NCI-H1436 (cell line): ENCODE data around the gene FOXK1.

ENCODE experiments used
- DNase-seq: peaks from one replicate; lab custom pipeline; 2025; lab: John Stamatoyannopoulos, UW

The FOXK1 gene

DNA sequence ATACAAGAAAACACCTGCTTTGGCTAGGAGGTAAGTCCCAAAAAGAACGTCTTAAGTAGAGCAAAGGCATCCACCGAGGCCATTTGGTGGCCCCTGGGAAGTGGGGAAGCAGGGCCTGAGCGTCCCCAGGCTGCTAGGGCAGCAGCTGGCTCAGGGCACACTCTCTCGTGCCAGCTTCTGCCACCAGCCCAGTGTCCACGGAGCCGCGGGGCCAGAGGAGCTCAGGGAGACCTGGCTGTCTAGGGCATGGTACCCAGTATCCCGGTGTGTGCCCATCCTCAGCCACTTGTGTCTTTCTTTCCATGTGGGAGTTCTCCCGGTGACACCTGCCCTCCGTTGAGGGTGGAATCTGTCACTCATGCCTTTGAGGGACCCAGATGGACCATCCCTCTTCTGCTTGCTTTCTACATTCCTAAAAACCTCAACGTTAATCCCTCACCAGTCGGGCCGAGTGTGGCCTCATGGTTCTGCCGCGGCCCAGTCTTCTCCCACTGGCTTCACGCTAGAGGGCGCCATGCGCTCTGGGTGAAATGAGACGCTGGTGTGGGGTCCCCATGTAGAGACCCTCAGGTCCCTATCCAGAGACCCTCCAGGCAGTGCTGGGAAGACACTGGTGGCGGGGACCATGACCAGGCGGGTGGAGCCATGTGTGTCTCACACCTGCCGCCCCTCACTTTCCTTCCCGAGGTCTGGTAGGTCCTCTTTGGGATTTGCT lies 83.8 kb downstream of the FOXK1 start:
- no peak for DNase-seq

DNA sequence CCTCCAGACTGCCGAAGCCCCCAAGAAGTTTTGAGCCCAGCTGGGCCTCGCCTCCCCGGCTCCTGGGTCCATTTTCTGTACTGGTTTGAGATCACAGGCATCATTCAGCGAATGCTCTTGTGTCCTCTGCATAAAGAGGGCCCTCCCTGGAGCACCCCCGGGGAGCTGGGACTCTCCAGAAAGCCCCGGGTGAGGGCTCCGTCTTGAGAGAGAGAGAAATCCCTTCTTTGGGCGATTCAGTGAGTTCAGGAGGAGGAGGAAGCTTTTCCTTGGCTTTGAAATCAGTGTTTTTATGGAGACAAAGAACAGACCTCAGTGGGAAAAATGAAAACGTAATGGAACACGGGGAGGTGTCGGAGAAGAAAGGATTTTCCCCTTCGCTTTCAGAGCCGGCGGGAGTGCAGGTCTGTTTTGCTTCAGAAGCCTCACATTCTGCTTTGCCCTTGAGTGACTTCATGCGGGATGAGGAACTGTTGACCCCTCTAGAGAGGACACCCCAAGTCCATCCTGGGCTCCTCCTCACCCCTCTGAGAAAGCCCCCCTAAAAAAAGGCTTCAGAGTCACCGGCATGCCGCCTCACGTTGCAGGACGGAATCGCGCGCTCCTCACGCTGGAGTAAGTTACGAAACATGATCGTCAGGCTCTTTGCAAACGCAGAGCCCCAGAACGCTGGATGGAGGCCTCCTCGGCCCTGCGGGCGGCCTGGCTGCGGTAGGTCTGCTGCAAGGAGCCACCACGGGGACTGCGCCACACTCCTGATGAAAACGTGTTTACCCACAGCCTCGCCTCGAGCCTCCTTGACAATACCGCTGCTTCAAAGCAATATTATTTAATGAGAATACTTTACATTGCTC lies 84.8 kb downstream of the FOXK1 start:
- no peak for DNase-seq

DNA sequence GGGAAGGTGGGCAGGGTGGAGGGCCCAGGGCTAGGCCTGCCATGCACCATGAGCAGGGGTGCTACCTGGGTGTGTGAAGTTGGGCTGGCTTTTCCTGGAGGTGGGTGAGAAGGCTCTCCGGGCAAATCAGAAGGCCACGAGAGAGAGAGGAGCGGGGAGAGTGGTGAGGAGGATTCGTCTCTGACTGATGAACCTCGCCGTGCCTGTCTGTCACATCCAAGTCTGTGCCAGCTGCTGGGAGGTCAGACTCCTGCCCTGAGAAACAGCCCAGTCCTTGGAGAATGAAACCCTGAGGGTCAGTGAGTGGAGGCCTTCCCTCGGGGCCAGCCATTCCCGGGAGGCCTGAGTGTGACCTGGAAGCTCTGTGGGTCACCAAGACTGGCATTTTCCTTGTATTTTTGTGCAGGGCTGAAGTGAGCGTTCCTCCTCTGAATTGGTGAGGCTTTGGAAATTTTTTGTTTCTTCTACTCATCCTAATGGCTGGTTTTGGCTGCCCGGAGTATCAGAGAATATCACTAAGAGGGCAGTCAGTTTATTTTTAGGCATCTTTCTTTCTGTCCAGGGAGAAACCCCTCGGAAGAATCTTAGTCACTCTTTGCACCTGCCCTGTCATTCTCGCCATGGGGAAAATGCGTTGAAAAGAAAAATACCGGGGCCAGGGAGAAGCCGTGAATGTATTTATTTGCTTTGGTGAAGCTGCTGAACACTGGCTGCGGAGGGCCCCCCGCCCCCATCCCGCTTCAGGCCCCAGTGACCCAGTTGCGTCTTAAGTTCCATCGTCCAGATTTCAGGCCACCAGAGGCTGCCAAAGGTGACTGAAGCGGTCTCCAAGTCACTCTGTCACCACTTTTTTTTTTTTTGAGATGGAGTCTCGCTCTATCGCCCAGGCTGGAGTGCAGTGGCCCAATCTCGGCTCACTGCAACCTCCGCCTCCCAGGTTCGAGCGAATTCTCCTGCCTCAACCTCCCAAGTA lies 86.8 kb downstream of the FOXK1 start:
- DNase-seq: no peak

DNA sequence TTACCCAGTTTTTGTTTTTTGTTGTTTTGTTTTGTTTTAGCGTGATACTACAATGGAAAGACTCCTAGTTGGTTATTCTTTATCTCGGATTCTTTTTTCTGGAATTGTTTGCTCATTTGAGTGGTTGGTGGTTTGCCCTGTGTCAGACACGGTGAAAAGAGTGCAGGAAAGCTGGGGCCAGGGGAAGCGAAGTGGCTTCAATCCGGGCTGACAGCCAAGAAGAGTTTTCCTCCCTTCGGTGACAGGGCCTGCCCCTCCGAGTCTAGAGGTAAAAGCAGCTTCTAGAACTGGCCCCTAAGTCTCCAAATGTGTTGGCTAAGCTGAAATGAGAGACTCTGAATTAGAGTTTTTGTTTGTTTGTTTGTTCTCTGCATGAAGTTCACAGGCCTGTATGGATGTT lies 87.7 kb downstream of the FOXK1 start:
- DNase-seq: no peak

DNA sequence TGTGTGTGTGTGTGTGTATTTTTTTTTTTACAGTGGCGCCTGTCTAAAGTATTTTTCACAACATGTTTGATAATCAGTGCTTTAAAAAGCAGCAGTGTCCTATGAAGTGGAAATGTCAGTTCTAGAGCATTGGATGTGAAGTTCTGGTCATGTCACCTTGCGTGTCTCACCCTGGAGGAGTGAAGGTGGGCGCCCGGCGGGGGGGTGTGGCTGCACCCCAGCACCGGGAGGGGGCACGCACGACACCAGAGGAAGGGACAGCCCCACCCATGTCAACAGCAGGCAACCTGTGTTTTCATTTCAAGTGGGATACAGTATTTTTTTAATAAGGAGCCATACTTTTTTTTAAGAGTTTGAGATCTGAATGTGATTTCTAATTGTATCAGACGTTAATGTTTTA lies 88.8 kb downstream of the FOXK1 start:
- no peak for DNase-seq

DNA sequence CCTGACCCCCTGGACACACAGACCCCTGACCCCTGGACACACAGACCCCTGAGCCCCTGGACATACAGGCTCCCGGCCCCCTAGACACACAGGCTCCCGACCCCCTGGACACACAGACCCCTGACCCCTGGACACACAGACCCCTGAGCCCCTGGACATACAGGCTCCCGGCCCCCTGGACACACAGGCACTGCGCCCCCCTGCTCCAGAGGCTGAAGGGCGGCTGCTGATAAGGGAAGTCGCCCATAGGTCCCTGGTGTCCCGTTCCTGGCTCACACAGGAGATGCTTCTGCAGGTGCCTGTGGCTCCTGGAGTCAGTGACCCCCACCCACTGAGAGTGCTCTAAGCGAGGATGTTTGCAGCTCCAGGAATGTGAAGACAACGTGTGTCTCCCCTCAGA lies 89.6 kb downstream of the FOXK1 start:
- no peak for DNase-seq

DNA sequence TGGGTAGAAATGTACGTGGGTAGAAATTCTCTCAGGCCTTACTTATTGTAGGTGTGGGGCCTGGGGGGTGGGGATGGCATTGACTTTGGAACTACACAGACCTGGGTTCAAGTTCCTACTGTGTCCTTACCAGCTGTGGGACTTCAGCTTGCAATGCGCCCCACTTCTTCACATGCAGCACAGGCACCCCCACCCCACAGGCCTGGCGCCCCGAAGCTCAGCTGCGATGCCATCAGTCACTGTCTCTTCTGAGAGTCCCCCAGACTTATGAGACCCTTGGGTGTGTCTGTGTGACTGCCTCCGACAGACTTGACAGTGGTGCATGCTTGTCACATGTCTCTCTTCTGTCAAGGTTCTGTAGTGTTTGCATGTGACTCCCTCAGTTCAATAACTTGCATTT lies 90.2 kb downstream of the FOXK1 start:
- no peak for DNase-seq

DNA sequence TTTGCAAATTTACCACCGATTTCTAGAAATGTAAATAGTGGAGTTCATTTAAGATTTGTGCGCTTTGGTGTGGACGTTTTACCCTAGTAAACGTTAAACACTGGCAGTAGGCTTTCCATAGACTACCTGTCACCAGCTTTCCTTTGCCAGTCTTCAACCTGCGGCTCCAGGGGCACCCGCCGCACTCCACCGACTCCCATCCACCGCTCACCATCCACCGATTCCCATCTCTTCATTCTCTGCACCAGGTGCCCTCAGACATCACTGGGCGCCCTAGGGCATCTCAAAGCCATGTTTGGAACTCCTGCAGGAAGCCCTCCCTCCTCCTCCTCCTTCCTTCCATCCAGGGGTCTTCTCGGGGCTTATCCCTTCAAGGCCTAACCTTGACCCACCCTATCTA lies 91.9 kb downstream of the FOXK1 start:
- DNase-seq: no peak

DNA sequence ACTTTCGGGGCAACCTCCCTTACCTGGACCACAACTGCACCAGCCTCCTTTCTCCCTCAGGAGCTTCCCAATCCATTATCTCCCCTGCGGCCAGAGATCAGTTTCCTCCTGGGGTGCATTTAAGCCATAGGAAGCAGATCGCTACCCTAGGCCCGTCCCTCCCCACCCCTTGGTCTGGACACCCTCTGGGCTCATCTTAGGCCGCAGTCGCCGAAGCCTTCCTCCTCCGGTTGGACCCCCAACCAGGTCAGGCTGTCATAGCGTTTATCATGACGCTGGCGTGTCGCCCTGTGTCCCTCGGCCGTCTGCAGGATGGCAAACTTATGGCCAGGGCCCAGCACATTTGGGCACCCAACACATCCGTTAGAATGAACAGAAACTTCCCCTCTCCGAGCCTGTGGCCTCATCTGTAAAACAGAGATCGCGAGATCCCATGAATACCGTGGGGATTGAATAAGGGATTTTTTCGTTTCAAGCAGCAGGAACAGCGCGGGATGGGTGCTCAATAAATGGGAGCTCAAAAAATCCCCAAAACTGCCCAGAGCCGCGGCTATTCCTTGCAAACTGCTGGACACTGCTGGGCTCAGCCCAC lies 92.7 kb downstream of the FOXK1 start:
- no peak for DNase-seq

DNA sequence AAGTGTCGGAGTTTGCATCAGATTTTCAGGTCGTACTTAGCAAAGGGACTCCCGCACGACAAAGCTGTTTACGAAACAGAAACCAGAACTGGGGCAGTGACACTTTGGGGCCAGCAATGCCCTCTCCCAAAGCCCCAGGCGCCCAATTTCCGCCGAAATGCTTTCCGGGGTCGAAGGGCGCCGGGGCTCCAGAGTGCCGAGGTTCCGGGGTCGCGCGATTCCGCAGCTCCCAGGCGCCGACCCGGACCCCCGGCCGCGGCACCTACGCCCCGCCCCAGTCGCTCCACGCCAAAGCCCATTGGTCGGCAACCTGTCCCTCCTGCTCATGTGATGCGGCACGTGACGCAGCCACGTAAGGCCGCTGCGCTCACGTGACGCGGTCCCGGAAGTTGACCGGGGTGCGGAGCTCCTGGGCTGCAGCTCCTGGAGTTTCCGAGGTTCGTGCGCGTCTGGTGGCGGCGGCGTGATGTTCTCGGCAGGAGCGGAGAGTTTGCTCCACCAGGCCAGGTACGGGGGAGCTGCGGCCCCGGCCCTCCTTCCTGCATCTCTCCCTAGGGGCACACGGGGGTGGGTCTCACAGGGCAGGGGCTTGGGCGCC lies 93.3 kb downstream of the FOXK1 start, which contains the start of gene AP5Z1:
Gene AP5Z1 (plus strand): TSS at position 374 of the 598 bp plus-strand sequence. CDS start 93 bp downstream, at position 467.
- peak; percentile 95 for DNase-seq

DNA sequence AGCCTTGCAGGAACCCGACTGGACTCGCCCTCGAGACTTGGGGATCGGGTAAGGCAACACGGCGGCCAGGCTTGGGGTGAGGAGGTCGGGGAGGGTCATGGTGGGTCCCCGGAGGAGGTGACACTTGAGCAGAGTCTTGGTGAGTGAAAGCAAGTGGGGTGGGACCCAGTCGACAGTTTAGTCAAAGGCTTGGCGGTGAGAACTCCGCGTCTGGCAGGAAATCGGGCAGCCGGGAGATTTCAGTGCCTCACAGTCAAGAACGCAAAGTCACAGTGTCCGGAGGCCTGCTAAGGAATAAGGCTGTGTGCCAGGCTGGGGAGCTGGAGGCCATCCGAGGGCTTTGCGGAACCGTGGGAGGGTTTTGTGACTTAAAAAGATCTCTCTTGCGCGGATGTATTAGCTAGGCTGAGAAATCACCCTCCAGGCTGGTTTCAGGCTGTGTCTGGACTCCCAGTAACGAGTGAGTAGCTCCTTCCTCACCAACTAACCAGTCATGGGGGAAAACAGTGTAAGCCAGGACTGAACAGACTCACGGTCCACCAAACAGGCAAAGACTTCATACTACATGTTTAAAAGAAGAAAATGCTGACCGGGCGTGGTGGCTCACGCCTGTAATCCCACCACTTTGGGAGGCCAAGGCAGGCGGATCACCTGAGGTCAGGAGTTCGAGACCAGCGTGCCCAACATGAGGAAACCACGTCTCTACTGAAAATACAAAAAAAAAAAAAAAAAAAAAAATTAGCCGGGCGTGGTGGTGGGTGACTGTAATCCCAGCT lies 93.9 kb downstream of the FOXK1 start:
- DNase-seq: no peak

DNA sequence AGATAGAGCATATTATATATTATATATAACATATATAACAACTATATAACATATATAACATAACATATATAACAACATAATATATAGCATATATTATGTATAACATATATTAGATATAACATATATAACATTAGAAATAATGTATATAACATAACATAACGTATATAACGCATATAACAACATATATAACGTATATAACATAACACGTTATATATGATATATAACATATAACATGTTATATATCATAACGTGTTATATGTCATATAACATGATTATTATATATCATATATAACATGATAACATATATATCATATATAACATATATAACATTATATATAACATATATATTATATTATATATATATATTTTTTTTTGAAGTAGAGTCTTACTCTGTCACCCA lies 97.0 kb downstream of the FOXK1 start:
- no peak for DNase-seq

DNA sequence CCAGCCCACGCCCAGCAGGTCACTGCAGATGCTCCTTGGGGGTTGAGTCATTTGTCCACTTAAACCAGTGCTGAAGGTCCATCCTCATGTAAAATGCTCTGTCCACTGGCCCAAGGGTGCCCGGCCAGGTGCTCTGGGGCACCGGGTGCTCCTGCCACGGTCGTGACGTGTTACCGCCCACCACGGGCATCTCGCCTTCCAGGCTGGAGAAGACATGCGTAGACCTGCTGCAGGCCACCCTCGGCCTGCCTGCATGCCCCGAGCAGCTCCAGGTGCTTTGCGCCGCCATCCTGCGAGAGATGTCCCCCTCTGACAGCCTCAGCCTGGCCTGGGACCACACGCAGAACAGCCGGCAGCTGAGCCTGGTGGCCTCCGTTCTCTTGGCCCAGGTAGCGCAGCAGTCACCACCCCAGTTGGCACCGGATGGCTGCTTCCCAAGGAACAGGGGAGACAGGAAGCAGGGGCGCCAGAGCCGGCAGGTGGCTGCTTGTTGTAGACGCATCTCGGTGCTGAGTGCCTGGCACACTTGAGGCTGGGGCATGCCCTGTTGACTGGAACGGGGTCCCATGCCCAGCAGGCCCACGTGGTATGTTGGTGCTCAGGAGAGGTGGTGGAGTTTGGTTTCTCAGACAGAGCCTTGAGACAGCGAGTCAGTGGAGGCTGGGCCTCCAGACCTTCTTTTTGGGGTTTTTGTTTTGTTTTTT lies 99.4 kb downstream of the FOXK1 start:
- DNase-seq: no peak

DNA sequence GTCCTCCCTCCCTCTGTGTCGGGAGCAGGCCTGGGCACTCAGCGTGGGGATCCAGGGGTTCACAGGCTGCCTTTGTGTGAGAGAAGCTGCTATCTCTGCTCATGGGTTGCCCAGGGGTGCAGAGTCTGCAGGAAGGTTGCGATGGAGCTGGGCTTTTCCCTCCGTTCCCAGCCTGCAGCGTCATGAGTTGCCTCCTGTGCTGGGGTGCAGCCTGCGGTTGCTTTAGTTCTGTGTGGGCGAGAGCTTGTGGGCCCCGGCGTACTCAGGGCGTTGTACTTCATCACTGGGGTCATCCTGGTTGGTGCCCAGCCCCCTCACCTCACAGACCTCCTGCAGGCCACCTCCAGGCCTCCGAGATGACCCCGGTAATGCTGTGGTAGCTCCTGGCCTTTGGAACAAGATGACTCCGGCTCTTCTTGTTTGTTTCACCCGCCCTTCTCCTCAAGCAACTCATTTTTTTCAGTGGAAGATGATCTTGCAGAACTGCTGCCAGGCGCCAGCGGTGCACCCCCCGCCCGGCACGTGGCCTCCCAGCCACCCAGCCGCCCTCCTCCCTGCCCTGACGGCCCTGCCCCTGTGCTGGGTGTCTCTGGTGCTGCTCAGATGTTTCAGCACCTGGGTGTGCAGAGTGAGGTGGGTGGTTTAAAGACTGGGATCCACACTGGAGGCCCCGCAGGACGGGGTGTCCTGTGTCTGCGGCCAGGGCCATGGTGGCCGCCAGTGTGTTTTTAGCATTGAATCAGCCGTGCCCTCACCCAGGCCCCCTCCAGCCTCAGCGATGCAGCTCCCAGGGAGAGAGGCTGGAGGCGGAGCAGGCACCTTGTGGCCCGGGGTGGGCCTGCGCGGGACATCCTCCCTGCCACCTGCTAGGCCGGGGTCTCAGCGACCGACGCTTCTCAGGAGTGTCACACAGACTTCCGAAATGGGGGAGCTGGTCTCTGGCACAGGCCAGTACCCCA lies 100.5 kb downstream of the FOXK1 start:
- no peak for DNase-seq

DNA sequence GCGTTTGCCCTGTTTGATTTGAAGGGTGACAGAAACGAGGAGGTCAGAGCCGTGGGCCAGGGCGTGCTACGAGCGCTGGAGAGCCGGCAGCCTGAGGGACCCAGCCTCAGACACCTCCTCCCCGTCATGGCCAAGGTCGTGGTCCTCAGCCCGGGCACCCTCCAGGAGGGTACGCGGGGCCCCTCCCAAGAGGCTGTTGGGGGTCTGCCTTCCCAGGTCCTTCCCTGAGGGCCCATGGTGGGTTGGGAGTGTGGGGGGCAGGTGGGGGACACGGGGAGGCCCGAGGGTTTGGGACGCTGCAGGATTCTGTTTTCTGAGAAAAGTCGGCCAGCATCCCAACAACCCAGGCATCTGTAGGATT lies 101.2 kb downstream of the FOXK1 start:
- no peak for DNase-seq

DNA sequence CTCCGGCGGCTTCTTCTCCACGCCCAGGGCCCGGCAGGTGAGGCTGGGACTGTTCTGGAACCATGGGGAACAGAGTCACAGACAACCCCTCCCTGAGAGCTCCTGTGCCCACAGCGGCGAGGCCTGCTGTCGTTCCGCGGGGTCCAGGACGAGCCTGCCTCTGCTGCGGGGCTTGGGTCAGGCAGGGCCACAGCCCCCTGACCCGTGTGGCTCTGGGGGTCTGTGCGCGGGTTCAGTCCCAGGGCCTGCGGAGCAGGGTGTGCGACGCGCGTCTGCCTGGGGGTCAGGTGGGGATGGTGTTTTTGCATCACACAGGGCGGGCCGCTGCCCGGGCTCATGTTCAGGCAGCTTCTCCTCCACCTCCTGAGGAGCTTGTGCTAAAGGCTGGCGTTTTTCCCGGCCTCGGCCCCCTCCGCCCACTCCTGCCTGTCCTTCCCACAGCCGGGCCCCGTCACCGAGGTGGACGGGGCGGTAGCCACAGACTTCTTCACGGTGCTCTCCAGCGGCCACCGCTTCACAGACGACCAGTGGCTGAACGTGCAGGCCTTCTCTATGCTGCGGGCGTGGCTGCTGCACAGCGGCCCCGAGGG lies 101.8 kb downstream of the FOXK1 start:
- DNase-seq: no peak

DNA sequence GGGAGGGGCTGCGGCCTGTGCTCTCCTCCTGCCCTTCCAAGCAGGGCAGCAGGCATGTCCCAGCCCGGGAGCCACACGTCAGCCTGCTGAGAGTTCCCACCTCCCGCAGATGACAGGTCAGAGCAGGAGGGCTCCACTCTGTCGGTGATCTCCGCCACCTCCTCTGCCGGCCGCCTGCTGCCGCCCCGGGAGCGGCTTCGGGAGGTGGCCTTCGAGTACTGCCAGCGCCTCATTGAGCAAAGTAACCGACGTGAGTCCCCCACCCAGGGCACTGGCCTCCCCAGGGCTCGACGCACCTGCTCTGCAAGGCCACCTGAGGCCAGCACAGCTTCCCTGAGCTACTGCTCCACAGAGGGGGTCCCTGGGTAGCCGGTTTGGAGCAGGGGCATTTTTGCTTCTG lies 102.7 kb downstream of the FOXK1 start:
- no peak for DNase-seq

DNA sequence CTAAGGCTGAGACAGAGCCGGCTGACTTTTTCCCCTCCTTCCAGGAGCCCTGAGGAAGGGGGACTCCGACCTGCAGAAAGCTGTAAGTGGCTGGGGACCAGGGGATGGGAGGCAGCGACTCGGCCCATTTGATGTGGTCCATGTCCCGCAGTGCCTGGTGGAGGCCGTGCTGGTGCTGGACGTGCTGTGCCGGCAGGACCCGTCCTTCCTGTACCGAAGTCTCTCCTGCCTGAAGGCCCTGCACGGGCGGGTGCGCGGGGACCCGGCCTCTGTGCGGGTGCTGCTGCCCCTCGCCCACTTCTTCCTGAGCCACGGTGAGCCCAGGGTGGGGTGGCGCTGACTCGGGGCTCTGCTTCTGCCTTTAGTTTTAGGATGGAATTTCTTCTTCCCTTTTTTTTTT lies 103.3 kb downstream of the FOXK1 start:
- DNase-seq: no peak

DNA sequence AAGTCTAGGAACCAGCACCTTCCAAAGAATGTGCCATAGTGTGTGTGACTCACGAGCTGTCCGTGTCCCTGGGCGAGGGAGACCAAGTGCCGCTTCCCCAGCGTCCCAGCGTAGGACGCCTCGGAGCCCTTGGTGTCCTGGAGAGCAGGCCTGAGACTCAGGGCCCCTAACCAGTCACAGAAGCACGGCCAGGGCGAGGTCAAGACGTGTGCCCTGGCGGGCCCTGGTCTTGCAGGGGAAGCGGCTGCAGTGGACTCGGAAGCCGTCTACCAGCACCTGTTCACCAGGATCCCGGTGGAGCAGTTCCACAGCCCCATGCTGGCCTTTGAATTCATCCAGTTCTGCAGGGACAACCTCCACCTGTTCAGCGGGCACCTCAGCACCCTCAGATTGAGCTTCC lies 103.9 kb downstream of the FOXK1 start:
- no peak for DNase-seq
